H1 (cell line): ENCODE measurements around the gene PSD. TPM values are rescaled to one million over a fixed set of nuclear protein-coding genes. Genes with fewer than 3 reads are reported as not detected.
A peak's percentile ranks its signal among the peaks of the same experiment; 100 is the strongest.

ENCODE experiments used
- ATF3 ChIP-seq: IDR thresholded peaks from 2 replicates; pipeline ENCODE4 v1.6.1; 2011; ENCODE audit warnings: low read depth, mild to moderate bottlenecking, low read length; ENCODE audit not compliant: insufficient read depth
- GTF2F1 ChIP-seq: IDR thresholded peaks from 2 replicates; pipeline ENCODE4 v1.6.1; 2012; ENCODE audit warnings: low read depth, low read length, improper control_type of control experiment, borderline replicate concordance
- KDM4A ChIP-seq: IDR thresholded peaks from one replicate; pipeline ENCODE4 v1.7.1; 2012; ENCODE audit warnings: low read depth, mild to moderate bottlenecking, moderate library complexity, low read length, inconsistent platforms; ENCODE audit not compliant: severe bottlenecking
- SUZ12 ChIP-seq: fragments of 200-600 bp; sonication (generic); IDR thresholded peaks from 2 replicates; pipeline ENCODE4 v1.6.1; 2012; ENCODE audit warnings: mild to moderate bottlenecking, inconsistent platforms, low read length, moderate library complexity, mixed read lengths
- polyA plus RNA-seq, 7 experiments: library from polyadenylated mRNA; depleted of rRNA in 3 of 7; stranded (reverse) in 5 of 7; unstranded in 2 of 7; fragments of >200 nt in 5 of 7; fragments of 200-250 nt in 2 of 7; gene quantifications; 1 replicate in 5 of 7; 2 replicates in 1 of 7; 4 replicates in 1 of 7; pipeline versions ENCODE4 v1.2.1 to v1.2.3, GENCODE V29; 2011 to 2013; ENCODE audit warnings: missing spikeins in 2 of 7, mixed read lengths in 2 of 7
- total RNA-seq: library from RNA; stranded (reverse); fragmentation: NEBNext Ultra II Directional; extraction: Animal tissue kit (Norgen Biotek cat#: 25700); gene quantifications from 2 replicates; pipeline ENCODE4 v1.2.1, GENCODE V29; 2021
- TF ChIP-seq, protein P1 (sequence below): fragments of 300-600 bp; sonication (generic); IDR thresholded peaks from 2 replicates; pipeline ENCODE4 v1.7.1; 2012; ENCODE audit warnings: low read length, moderate library complexity, mild to moderate bottlenecking, inconsistent platforms; ENCODE audit not compliant: insufficient replicate concordance

The PSD gene
- total and polyA plus RNA-seq, 2 of the 8 experiments (the other 6 are each of a cell fraction or from before 2014, with no cell fraction given) = 5.4 to 6.0 TPM

GRCh38 chr10:102410429-102411073 lies 8.0 kb downstream of the PSD start (continued):
- TF ChIP-seq, protein P1, sequence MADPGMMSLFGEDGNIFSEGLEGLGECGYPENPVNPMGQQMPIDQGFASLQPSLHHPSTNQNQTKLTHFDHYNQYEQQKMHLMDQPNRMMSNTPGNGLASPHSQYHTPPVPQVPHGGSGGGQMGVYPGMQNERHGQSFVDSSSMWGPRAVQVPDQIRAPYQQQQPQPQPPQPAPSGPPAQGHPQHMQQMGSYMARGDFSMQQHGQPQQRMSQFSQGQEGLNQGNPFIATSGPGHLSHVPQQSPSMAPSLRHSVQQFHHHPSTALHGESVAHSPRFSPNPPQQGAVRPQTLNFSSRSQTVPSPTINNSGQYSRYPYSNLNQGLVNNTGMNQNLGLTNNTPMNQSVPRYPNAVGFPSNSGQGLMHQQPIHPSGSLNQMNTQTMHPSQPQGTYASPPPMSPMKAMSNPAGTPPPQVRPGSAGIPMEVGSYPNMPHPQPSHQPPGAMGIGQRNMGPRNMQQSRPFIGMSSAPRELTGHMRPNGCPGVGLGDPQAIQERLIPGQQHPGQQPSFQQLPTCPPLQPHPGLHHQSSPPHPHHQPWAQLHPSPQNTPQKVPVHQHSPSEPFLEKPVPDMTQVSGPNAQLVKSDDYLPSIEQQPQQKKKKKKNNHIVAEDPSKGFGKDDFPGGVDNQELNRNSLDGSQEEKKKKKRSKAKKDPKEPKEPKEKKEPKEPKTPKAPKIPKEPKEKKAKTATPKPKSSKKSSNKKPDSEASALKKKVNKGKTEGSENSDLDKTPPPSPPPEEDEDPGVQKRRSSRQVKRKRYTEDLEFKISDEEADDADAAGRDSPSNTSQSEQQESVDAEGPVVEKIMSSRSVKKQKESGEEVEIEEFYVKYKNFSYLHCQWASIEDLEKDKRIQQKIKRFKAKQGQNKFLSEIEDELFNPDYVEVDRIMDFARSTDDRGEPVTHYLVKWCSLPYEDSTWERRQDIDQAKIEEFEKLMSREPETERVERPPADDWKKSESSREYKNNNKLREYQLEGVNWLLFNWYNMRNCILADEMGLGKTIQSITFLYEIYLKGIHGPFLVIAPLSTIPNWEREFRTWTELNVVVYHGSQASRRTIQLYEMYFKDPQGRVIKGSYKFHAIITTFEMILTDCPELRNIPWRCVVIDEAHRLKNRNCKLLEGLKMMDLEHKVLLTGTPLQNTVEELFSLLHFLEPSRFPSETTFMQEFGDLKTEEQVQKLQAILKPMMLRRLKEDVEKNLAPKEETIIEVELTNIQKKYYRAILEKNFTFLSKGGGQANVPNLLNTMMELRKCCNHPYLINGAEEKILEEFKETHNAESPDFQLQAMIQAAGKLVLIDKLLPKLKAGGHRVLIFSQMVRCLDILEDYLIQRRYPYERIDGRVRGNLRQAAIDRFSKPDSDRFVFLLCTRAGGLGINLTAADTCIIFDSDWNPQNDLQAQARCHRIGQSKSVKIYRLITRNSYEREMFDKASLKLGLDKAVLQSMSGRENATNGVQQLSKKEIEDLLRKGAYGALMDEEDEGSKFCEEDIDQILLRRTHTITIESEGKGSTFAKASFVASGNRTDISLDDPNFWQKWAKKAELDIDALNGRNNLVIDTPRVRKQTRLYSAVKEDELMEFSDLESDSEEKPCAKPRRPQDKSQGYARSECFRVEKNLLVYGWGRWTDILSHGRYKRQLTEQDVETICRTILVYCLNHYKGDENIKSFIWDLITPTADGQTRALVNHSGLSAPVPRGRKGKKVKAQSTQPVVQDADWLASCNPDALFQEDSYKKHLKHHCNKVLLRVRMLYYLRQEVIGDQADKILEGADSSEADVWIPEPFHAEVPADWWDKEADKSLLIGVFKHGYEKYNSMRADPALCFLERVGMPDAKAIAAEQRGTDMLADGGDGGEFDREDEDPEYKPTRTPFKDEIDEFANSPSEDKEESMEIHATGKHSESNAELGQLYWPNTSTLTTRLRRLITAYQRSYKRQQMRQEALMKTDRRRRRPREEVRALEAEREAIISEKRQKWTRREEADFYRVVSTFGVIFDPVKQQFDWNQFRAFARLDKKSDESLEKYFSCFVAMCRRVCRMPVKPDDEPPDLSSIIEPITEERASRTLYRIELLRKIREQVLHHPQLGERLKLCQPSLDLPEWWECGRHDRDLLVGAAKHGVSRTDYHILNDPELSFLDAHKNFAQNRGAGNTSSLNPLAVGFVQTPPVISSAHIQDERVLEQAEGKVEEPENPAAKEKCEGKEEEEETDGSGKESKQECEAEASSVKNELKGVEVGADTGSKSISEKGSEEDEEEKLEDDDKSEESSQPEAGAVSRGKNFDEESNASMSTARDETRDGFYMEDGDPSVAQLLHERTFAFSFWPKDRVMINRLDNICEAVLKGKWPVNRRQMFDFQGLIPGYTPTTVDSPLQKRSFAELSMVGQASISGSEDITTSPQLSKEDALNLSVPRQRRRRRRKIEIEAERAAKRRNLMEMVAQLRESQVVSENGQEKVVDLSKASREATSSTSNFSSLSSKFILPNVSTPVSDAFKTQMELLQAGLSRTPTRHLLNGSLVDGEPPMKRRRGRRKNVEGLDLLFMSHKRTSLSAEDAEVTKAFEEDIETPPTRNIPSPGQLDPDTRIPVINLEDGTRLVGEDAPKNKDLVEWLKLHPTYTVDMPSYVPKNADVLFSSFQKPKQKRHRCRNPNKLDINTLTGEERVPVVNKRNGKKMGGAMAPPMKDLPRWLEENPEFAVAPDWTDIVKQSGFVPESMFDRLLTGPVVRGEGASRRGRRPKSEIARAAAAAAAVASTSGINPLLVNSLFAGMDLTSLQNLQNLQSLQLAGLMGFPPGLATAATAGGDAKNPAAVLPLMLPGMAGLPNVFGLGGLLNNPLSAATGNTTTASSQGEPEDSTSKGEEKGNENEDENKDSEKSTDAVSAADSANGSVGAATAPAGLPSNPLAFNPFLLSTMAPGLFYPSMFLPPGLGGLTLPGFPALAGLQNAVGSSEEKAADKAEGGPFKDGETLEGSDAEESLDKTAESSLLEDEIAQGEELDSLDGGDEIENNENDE = no peak
- TF ChIP-seq GTF2F1 (no peak), ATF3 (no peak), SUZ12 (peak; percentile 47), KDM4A (peak; percentile 53)
